Stimulated activated CD4-positive, alpha-beta T cell treated with anti-CD3 and anti-CD28 coated beads, Interleukin-2, amount 100 ng/mL, for 48 hours (primary cell): Measurements from ENCODE around the gene ATP5MK.
"Not testable (repeated sequence)": the region's sequence is repeated elsewhere in the genome, so short reads cannot be mapped to it uniquely, and the experiment has no call there.

ENCODE experiments used
- DNase-seq, 2 donors: peaks; one replicate each; pipeline ENCODE4 v3.0.0-alpha.2; 2020

The ATP5MK gene

DNA sequence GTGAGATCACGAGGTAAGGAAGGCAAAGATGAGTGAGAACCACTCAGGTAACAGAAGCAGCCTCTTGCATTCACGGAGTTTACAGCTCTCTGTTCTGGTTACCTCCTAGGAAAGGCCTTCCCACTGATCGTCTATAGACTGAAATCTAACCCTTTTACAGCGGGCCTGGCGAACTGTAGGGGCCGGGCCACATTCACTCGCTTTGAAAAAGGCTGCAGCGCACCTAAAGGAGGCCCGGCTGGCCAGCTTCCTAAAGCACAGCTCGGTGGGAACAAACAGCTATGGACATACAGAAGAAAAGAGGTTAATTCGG lies 565 bp downstream of the ATP5MK start:
- peak in 1 of 2 donors; percentile 6 for DNase-seq

DNA sequence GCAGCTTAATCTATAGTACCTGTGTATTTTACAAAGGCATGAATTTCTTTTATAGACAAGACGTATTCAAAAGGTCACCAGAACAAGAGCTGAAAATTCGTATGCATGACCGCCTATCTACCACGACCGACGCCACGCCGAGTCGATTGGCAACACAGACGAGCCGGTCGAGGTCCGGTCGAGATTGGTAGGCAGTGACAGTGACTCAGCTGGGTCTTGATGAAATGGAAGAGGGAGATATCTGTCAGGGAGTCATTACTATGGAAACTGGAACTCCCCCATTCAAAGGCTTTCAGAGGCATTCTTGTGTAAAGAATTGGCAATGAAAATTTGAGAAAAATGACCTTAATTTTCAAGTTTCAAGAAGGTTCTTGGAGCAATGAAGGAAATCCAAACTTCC lies 2.1 kb downstream of the ATP5MK start:
- no peak for DNase-seq

- DNase-seq: no peak
Observed at GRCh38 chr10:103382769-103383168, 13.5 kb downstream of the ATP5MK start.

- no peak for DNase-seq
Observed at GRCh38 chr10:103374263-103374662, 22.0 kb downstream of the ATP5MK start.

DNA sequence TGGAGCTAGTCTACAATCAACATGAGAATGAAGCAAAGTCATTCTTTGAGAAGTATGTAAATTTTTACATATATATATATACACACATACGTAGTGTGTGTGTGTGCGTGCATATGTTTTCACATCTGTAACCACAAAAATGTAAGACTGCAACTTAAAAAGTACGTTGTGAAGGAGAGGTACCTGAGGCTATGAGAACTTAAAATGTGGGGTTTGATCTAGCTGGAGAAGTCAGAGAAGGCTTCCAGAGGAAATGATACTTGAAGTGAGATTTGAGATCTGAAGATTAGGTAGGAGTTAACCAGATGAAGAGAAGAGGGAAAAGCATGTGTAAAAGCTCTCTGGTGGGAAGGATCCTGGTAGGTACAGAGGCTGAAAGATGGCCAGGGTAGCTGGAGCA lies 22.7 kb downstream of the ATP5MK start:
- no peak for DNase-seq

DNA sequence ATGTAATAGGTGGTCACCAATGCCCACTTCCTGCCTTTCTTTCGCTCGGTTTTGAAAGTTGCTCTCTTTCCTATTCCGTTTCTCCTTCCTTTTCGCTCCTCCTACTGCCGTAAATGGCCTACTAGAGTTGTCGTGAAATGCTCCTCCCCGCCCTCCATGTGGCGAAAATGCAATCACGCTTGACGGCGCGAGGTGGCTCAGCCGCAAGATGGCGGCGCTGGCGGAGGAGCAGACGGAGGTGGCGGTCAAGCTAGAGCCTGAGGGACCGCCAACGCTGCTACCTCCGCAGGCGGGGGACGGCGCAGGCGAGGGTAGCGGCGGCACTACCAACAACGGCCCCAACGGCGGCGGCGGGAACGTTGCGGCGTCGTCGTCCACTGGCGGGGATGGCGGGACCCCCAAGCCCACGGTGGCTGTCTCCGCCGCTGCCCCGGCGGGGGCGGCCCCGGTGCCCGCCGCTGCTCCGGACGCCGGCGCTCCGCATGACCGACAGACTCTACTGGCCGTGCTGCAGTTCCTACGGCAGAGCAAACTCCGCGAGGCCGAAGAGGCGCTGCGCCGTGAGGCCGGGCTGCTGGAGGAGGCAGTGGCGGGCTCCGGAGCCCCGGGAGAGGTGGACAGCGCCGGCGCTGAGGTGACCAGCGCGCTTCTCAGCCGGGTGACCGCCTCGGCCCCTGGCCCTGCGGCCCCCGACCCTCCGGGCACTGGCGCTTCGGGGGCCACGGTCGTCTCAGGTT lies 28.3 kb downstream of the ATP5MK start, which contains the start of gene TAF5:
TSS of gene TAF5 (plus strand) at position 195 of the 737 bp plus-strand sequence. CDS start at position 209, 14 bp downstream.
- DNase-seq: peak; percentile 79 to 87

- no peak for DNase-seq
Observed at GRCh38 chr10:103367379-103367781, 28.9 kb downstream of the ATP5MK start.

DNA sequence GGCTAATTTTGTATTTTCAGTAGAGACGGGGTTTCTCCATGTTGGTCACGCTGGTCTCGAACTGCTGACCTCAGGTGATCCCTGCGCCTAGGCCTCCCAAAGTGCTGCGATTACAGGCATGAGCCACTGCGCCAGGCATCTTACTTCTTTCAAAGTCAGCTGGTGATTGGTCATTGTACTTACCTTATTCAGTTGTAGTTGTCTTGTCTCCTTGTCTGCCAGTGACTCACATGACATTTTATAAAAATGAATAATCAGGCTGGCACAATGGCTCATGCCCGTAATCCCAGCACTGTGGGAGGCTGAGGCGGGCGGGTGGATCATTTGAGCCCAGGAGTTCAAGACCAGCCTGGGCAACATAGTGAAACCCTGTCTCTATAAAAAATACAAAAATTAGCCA lies 35.5 kb downstream of the ATP5MK start:
- DNase-seq: not testable (repeated sequence)

DNA sequence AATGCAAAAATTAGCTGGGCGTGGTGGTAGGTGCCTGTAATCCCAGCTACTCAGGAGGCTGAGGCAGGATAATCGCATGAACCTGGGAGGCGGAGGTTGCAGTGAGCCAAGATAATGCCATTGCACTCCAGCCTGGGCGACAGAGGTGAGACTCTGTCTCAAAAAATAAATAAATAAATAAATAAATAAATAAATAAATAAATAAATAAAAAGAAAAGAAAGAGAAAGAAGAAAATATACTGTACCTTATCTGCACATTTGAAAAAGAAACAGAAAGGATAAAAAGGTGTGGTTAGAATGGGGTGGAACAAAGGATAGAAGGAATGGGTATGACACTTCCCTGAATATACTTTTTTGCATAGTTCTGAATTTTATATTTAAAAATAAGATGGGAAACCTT lies 36.8 kb downstream of the ATP5MK start:
- not testable (repeated sequence) for DNase-seq

DNA sequence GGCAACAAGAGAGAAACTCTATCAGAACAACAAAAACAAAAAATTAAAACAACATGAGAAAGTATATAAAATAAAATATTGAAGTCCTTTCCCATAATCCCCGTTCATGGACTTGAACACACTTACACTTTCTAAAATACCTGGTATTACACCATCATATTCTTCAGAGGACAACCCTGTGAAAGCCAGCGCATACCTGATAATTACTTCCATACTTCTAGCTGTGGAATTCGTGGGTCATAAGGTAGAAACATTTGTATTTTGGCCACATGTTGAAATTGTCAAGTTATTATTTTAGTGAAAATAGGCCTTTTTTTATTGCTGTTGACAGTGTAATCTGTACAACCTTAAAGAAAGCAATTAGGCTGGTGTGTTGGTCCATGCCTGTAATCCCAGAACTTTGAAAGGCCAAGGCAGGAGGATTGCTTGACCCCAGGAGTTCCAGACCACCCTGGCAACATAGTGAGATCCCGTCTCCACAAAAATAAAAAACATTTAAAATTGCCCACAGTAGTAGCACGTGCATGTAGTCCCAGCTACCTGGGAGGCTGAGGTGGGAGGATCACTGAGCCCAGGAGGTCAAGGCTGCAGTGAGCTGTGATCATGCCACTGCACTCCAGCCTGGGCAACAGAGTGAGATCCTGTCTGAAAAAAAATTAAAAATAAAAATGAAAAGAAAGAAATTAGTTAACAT lies 40.2 kb downstream of the ATP5MK start:
- DNase-seq: no peak

GRCh38 chr10:103354567-103354966 lies 41.7 kb downstream of the ATP5MK start:
- DNase-seq: not testable (repeated sequence)

GRCh38 chr10:103353281-103353680 lies 43.0 kb downstream of the ATP5MK start:
- no peak for DNase-seq

DNA sequence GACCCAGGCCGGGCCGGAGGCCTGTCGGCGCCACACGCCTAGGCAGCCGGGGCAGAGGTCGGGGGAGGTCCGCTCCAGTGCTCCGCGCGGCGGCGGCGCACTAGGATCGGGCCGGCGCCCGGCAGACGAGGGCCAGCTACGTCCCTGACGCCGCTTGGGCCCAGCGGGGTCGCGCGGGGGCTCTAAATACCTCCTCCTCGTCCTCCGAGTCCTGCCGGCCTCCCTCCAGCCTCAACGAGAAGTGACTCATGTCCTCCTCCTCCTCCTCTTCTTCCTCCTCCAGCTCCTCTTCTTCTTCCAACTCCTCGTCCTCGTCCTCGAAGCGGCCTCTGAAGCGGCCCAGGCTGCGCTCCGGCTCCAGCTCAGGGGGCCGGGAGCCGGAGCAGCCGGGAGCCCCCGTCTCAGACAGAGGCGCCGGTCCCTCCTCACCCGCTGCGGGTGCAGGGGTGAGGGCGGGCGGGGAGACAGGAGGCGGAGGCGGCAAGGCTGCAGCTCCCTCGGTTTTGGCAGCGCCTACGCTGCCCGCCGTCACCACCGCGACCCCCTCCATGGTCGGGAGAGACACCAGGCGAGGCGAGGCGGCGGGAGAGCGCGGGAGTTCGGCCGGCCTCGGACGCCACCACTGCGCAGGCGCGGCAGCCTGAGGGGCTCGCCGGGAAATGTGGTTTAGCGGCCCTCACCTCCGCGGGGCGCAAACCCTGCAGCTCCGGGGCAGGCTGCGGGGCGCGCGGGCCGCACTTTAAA lies 45.6 kb downstream of the ATP5MK start, which contains the start of gene PCGF6:
TSS of gene PCGF6 (minus strand) at position 624 of the 744 bp plus-strand sequence. CDS start at position 550, 74 bp downstream.
- DNase-seq: peak; percentile 70 to 74

- DNase-seq: no peak
Observed at GRCh38 chr10:103350175-103350516, 46.1 kb downstream of the ATP5MK start.
